GM19395 (cell line): ENCODE measurements around the gene DACH1.
"Not testable (repeated sequence)": the region's sequence is repeated elsewhere in the genome, so short reads cannot be mapped to it uniquely, and the experiment has no call there.

Experiments used
- ATAC-seq: cut with Tn5 transposase; IDR thresholded peaks from one replicate; pipeline ENCODE4 v1.9.1; 2021; ENCODE audit warnings: mild to moderate bottlenecking, moderate library complexity; ENCODE audit not compliant: unreplicated experiment

The DACH1 gene

GRCh38 chr13:71867131-71867814 is at the start of gene DACH1:
Gene DACH1, minus strand, starts transcription at chr13:71867204.
- peak; percentile 64 for ATAC-seq

GRCh38 chr13:71913717-71914116 is 46.7 kb upstream of the DACH1 start:
- no peak for ATAC-seq

GRCh38 chr13:71912524-71912923 is 45.5 kb upstream of the DACH1 start:
- no peak for ATAC-seq

- ATAC-seq, result no peak
Measured at GRCh38 chr13:71906448-71906847, 39.4 kb upstream of the DACH1 start.

- no peak for ATAC-seq
Measured at GRCh38 chr13:71902676-71903075, 35.7 kb upstream of the DACH1 start.

GRCh38 chr13:71893506-71893905 is 26.5 kb upstream of the DACH1 start:
- not testable (repeated sequence) for ATAC-seq

- ATAC-seq, result no peak
Measured at GRCh38 chr13:71886880-71887279, 19.9 kb upstream of the DACH1 start.

- ATAC-seq, result no peak
Measured at GRCh38 chr13:71882120-71882519, 15.1 kb upstream of the DACH1 start.

- ATAC-seq, result no peak
Measured at GRCh38 chr13:71880753-71881541, 13.9 kb upstream of the DACH1 start.

- ATAC-seq, result no peak
Measured at GRCh38 chr13:71879808-71880344, 12.9 kb upstream of the DACH1 start.

GRCh38 chr13:71879129-71879535 is 12.1 kb upstream of the DACH1 start:
- ATAC-seq, result peak; percentile 89

GRCh38 chr13:71877256-71877653 is 10.3 kb upstream of the DACH1 start:
- no peak for ATAC-seq

- ATAC-seq, result peak; percentile 51
Measured at GRCh38 chr13:71876648-71877255, 9.7 kb upstream of the DACH1 start.

- ATAC-seq, result peak; percentile 53
Measured at GRCh38 chr13:71875823-71876222, 8.8 kb upstream of the DACH1 start.

- ATAC-seq, result no peak
Measured at GRCh38 chr13:71874458-71874857, 7.5 kb upstream of the DACH1 start.

GRCh38 chr13:71873418-71874247 is 6.6 kb upstream of the DACH1 start:
- ATAC-seq, result no peak

GRCh38 chr13:71871844-71872243 is 4.8 kb upstream of the DACH1 start:
- no peak for ATAC-seq

- no peak for ATAC-seq
Measured at GRCh38 chr13:71871176-71871754, 4.3 kb upstream of the DACH1 start.

- ATAC-seq, result no peak
Measured at GRCh38 chr13:71870100-71870499, 3.1 kb upstream of the DACH1 start.

- no peak for ATAC-seq
Measured at GRCh38 chr13:71869274-71869673, 2.3 kb upstream of the DACH1 start.
